ENCODE measurements around the gene CDX2. TPM values are rescaled to one million over a fixed set of nuclear protein-coding genes. Genes with fewer than 3 reads are reported as not detected.

Gene CDX2
- total and polyA plus RNA-seq, 8 donors = 0.03 to 106 (median 1.3) TPM; not detected in 4

DNA sequence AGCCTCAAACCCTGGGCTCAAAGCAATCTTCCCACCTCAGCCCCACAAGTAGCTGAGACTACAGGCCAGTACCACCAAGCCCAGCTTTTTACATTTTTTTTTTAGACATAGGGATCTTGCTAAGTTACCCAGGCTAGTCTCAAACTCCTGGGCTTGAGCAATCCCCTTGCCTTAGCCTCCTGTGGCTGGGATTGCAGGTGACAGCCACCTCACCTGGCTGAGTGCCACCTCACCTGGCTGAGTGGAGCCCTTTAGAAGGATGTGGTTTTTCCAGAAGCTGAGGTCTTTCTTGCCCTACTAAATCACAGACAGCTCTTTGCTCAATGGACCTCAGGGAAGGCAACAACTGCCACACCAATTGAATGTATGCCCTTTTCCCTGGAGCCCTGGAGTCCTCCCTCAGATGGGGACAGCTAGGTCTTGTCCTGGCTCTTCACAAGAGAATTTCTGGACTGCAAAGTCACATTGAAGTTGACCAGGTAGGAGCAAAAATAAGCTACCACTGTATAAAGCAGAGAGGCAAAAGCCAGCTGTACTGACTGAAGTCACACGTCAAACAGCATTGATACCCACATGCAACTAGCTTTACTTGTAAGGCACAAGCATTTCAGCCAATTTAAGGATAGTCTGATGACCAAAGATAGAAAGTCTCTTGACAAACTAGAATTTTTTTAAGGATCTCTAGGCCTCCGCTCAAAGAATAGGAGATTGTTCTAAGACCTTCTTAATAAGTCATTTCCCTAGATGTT, 35.4 kb downstream of the CDX2 start:
- Histone ChIP-seq H3K4me1 (peaks cover 0 to 3% (median 1%) of the 10 kb centered on the region in 4 donors), H3K27me3 (peaks cover 5 to 53% (median 20%) of the 10 kb centered on the region in 3 donors), H3K4me3 (no peak overlapping the region), H3K27ac (no peak overlapping the region), H3K36me3 (no peaks in the 10 kb centered on the region), H3K9me3 (no peaks in the 10 kb centered on the region)
- TF ChIP-seq POLR2A (IDR thresholded peaks at IDR 0.05) (no peak), EP300 (IDR thresholded peaks at IDR 0.05) (no peak), POLR2AphosphoS5 (IDR thresholded peaks at IDR 0.05) (no peak)
- TF ChIP-seq, protein P1, sequence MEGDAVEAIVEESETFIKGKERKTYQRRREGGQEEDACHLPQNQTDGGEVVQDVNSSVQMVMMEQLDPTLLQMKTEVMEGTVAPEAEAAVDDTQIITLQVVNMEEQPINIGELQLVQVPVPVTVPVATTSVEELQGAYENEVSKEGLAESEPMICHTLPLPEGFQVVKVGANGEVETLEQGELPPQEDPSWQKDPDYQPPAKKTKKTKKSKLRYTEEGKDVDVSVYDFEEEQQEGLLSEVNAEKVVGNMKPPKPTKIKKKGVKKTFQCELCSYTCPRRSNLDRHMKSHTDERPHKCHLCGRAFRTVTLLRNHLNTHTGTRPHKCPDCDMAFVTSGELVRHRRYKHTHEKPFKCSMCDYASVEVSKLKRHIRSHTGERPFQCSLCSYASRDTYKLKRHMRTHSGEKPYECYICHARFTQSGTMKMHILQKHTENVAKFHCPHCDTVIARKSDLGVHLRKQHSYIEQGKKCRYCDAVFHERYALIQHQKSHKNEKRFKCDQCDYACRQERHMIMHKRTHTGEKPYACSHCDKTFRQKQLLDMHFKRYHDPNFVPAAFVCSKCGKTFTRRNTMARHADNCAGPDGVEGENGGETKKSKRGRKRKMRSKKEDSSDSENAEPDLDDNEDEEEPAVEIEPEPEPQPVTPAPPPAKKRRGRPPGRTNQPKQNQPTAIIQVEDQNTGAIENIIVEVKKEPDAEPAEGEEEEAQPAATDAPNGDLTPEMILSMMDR (IDR thresholded peaks at IDR 0.05) = no peak
- WGBS, 5 donors = 70 to 84% (median 77%) methylated on average over 2 of the region's 2 CpGs
- DNase-seq = peak in 1 of 2 donors; percentile 55
- intact Hi-C loops (cut with DNase I; ENCODE audit: low total_unique reads) = no loop called here

DNA sequence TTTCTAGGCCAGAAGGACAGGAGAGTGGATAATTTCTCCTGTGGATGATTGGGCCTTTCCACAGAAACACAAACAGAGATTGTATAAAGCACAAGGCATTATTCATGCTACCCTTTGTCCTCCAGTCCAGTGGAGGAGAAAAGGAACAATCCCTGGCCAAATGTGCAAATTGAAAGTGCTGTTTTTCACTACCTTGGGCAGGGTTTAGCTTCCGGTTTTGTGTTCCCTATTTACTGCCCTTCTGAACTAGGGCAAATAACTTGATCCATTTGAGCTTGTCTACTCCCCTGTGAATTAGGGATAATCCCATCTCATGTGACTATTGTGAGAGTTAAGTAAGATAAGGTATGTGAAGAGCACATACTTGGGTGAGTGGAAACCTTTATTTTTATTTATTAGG, 36.0 kb downstream of the CDX2 start:
- Histone ChIP-seq H3K27me3 (peaks cover 12 to 59% (median 26%) of the 10 kb centered on the region in 3 donors), H3K4me1 (peaks cover 0 to 9% (median 4%) of the 10 kb centered on the region in 4 donors), H3K27ac (no peak overlapping the region), H3K4me3 (no peak overlapping the region), H3K36me3 (no peaks in the 10 kb centered on the region), H3K9me3 (no peaks in the 10 kb centered on the region)
- TF ChIP-seq, protein P1 (IDR thresholded peaks at IDR 0.05) = no peak
- intact Hi-C loops (cut with DNase I; ENCODE audit: low total_unique reads) = no loop called here
- no peak for DNase-seq
- 38 to 88% (median 65%) methylated on average over 1 of the region's 1 CpG for WGBS, 5 donors

DNA sequence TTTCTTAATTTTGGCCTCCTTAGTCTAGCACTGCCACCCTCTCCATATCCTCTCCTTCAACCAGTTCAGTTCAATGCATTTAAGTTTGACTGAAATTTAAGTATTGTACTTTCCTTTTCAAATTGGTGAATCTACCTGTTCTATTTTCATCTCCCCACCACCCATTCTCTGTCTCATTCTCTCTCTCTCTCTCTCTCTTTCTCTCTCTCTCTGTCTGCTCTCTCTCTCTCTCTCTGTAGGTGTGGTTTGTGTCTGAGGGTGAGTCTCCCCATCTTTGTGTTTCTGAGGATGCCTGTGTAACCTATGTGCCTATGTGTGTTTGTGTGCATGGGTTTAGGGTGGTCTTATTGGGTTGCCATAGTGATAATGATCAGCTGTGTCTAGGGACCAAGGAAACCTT, 39.2 kb downstream of the CDX2 start:
- Histone ChIP-seq H3K9me3 (no peaks in the 10 kb centered on the region), H3K27ac (no peak overlapping the region), H3K27me3 (peaks cover 13 to 92% (median 58%) of the 10 kb centered on the region in 3 donors), H3K4me3 (no peak overlapping the region), H3K36me3 (no peaks in the 10 kb centered on the region), H3K4me1 (peaks cover 0 to 30% (median 18%) of the 10 kb centered on the region in 4 donors)
- intact Hi-C loops (cut with DNase I; ENCODE audit: low total_unique reads) = no loop called here
- no peak for DNase-seq
- no peak for TF ChIP-seq POLR2A (IDR thresholded peaks at IDR 0.05)

DNA sequence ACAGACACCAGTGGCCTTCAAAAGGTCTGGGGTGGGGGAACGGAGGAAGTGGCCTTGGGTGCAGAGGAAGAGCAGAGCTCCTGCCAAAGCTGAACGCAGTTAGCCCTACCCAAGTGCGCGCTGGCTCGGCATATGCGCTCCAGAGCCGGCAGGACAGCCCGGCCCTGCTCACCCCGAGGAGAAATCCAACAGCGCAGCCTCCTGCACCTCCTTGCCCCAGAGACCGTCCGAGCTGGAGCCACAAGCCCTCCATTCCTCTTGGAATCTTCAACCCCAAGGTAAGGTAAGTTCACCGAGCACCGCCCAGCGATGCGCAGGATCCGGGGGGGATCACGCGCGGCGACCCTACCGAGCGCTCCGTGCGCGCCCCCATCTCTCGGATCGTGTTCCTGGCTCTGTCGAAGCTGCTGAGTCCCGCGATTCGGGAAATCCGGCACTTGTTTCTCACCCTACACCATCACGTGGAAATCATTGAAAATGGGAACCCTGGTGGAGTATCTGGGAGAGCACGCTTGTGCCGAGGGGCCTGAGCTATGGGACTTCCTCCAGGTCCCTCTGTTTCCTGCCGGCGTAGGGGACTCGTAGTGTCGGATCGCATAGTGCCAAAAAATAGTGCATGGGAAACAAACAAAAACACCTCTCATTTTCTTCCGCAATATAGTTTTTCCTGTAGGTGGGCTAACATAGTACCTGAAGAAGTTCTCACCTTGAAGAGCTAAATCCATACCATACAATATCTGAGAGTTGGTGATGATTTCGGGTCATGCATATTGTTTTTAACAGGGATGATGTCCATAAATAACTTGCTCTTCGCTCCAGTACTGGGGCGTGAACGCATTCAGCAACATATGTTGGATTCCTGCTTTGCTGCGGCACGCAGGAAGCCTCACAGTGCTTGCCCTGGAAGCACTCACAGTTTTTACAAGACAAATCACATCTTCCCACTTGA, 40.0 kb downstream of the CDX2 start:
- Histone ChIP-seq H3K36me3 (no peaks in the 10 kb centered on the region), H3K27me3 (peaks cover 20 to 100% (median 66%) of the 10 kb centered on the region in 3 donors), H3K27ac (no peak overlapping the region), H3K4me1 (peaks cover 0 to 37% (median 22%) of the 10 kb centered on the region in 4 donors), H3K9me3 (no peaks in the 10 kb centered on the region), H3K4me3 (no peak overlapping the region)
- intact Hi-C loops (cut with DNase I; ENCODE audit: low total_unique reads) = no loop called here
- WGBS, 5 donors = 8 to 40% (median 16%) methylated on average over 35 to 48 of the region's 48 CpGs
- no peak for TF ChIP-seq POLR2AphosphoS5 (IDR thresholded peaks at IDR 0.05)
- no peak for TF ChIP-seq POLR2A (IDR thresholded peaks at IDR 0.05)
- TF ChIP-seq, protein P1 (IDR thresholded peaks at IDR 0.05) = no peak
- no peak for TF ChIP-seq EP300 (IDR thresholded peaks at IDR 0.05)
- DNase-seq = no peak
